ENCODE results near the gene MAP7.

GRCh38 chr6:136304410-136304809 is 245.8 kb downstream of the MAP7 start:
- TF ChIP-seq CTCF (IDR thresholded peaks at IDR 0.05), result no peak
- TF ChIP-seq POLR2A (IDR thresholded peaks at IDR 0.05), result no peak
